Measurements from ENCODE around the gene CROCC2. TPM values are rescaled to one million over a fixed set of nuclear protein-coding genes. Genes with fewer than 3 reads are reported as not detected.
A peak's percentile ranks its signal among the peaks of the same experiment; 100 is the strongest.

CROCC2 gene
- total and polyA plus RNA-seq, 7 donors = 0.01 TPM; not detected in 6

DNA sequence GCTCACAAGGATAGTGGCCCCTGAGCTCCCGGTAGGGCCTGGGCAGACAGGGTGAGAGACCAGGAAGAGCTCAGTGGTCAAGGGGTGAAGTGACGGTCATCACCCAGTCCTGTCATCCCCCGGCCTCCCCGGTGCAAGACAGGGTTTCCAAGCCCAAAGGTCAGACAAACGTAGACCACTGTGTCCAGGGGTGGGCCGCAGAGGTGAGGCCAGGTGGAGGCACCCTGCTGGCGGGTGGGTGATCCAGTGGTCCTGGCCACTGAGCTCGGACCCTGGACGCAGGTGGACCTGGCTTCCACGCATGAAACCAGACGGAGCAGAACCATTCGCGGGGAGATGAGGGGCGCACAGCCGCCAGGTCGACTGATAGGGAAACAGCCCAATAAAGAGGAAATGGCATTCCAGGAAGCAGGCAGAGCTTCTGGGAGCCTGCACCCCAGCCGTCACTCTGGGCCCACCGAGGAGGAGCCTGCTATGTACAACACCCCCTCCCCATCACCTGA is 77.9 kb downstream of the CROCC2 start:
- H3K36me3 ChIP-seq (ENCODE audit: insufficient read depth in 1 of 2, low read depth in 1 of 2) = no peaks in the 10 kb centered on the region
- TF ChIP-seq, protein P1, sequence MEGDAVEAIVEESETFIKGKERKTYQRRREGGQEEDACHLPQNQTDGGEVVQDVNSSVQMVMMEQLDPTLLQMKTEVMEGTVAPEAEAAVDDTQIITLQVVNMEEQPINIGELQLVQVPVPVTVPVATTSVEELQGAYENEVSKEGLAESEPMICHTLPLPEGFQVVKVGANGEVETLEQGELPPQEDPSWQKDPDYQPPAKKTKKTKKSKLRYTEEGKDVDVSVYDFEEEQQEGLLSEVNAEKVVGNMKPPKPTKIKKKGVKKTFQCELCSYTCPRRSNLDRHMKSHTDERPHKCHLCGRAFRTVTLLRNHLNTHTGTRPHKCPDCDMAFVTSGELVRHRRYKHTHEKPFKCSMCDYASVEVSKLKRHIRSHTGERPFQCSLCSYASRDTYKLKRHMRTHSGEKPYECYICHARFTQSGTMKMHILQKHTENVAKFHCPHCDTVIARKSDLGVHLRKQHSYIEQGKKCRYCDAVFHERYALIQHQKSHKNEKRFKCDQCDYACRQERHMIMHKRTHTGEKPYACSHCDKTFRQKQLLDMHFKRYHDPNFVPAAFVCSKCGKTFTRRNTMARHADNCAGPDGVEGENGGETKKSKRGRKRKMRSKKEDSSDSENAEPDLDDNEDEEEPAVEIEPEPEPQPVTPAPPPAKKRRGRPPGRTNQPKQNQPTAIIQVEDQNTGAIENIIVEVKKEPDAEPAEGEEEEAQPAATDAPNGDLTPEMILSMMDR (IDR thresholded peaks at IDR 0.05) = no peak
- H3K4me1 ChIP-seq = peaks cover 13% of the 10 kb centered on the region
- H3K9me3 ChIP-seq = no peaks in the 10 kb centered on the region
- DNase-seq (peak; percentile 14 to 54), ATAC-seq (no peak)
- WGBS, 3 donors = 52 to 58% (median 53%) methylated on average over 16 to 18 of the region's 18 CpGs
- H3K27ac ChIP-seq = no peak overlapping the region
- intact Hi-C loops (cut with DNase I) = no loop called here
- peaks cover 0 to 7% (median 0%) of the 10 kb centered on the region in 3 donors for H3K27me3 ChIP-seq (ENCODE audit: insufficient read depth in 3 of 3, low read length in 2 of 3)
- no peak overlapping the region for H3K4me3 ChIP-seq

GRCh38 chr2:240985881-240986786 is 80.0 kb downstream of the CROCC2 start:
- H3K4me3 ChIP-seq = no peak overlapping the region
- no peak for ATAC-seq
- peaks cover 13% of the 10 kb centered on the region for H3K4me1 ChIP-seq
- intact Hi-C loops (cut with DNase I) = loop anchor here (5.0 kb wide), 3 partner anchors 59 to 134 kb away; no protein-coding TSS in a partner anchor
- no peaks in the 10 kb centered on the region for H3K9me3 ChIP-seq
- no peaks in the 10 kb centered on the region for H3K36me3 ChIP-seq (ENCODE audit: insufficient read depth in 1 of 2, low read depth in 1 of 2)
- DNase-seq = peak; percentile 11 to 57
- TF ChIP-seq, protein P1 (IDR thresholded peaks at IDR 0.05) = no peak
- no peak overlapping the region for H3K27ac ChIP-seq
- H3K27me3 ChIP-seq (ENCODE audit: insufficient read depth in 3 of 3, low read length in 2 of 3) = peaks cover 0 to 7% (median 0%) of the 10 kb centered on the region in 3 donors
- WGBS, 3 donors = 80 to 85% (median 81%) methylated on average over 20 of the region's 20 CpGs

GRCh38 chr2:240986787-240987411 is 80.8 kb downstream of the CROCC2 start:
- Histone ChIP-seq H3K36me3 (ENCODE audit: insufficient read depth in 1 of 2, low read depth in 1 of 2) (no peaks in the 10 kb centered on the region), H3K27ac (no peak overlapping the region), H3K4me1 (peaks cover 20% of the 10 kb centered on the region), H3K4me3 (no peak overlapping the region), H3K27me3 (ENCODE audit: insufficient read depth in 3 of 3, low read length in 2 of 3) (peaks cover 0 to 7% (median 0%) of the 10 kb centered on the region in 3 donors), H3K9me3 (no peaks in the 10 kb centered on the region)
- TF ChIP-seq, protein P1 (IDR thresholded peaks at IDR 0.05) = no peak
- intact Hi-C loops (cut with DNase I) = loop anchor here (5.0 kb wide), 3 partner anchors 60 to 135 kb away; no protein-coding TSS in a partner anchor
- DNase-seq = peak; percentile 82 to 91
- peak in 3 of 4 donors; percentile 19 to 38 (median 35) for ATAC-seq
- 39 to 51% (median 40%) methylated on average over 10 to 11 of the region's 11 CpGs for WGBS, 3 donors

DNA sequence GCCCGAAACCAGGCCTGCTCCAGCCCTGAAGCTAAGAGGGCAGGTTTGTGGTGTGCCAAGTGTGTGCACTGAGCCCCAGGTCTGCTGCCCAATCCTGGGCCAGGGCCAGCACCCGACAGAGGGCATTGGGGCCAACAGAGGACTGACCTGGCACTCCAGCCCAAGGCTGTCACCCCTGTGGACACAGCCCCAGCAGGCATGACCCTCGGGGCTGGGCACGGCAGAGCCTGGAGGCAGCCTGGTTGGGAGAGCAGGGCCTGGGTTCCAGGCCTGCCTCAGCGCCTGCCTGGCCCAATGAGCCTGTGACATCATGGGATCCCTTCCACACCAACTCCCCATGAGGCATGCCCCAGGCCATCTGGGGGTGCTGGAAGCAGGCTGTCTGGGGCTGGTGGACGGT is 81.5 kb downstream of the CROCC2 start:
- intact Hi-C loops (cut with DNase I) = loop anchor here (5.0 kb wide), 3 partner anchors 60 to 135 kb away; no protein-coding TSS in a partner anchor

More for the DNA sequence above, 81.5 kb downstream of the CROCC2 start:
- H3K4me3 ChIP-seq = no peak overlapping the region
- WGBS, 3 donors = 49 to 67% (median 54%) methylated on average over 5 to 6 of the region's 6 CpGs
- DNase-seq = peak; percentile 23 to 58
- peaks cover 26% of the 10 kb centered on the region for H3K4me1 ChIP-seq
- TF ChIP-seq, protein P1 (IDR thresholded peaks at IDR 0.05) = no peak
- no peaks in the 10 kb centered on the region for H3K36me3 ChIP-seq (ENCODE audit: insufficient read depth in 1 of 2, low read depth in 1 of 2)
- no peak for ATAC-seq
- H3K9me3 ChIP-seq = no peaks in the 10 kb centered on the region
- no peak overlapping the region for H3K27ac ChIP-seq
- H3K27me3 ChIP-seq (ENCODE audit: insufficient read depth in 3 of 3, low read length in 2 of 3) = peaks cover 0 to 3% (median 0%) of the 10 kb centered on the region in 3 donors

Data from psoas muscle (tissue), 8 donors.